HG02763 (cell line): ENCODE data around the gene GAMT.
"Not testable (repeated sequence)": the region's sequence is repeated elsewhere in the genome, so short reads cannot be mapped to it uniquely, and the experiment has no call there.

Experiments used
- ATAC-seq: cut with Tn5 transposase; IDR thresholded peaks from one replicate; pipeline ENCODE4 v1.9.1; 2021; ENCODE audit warnings: mild to moderate bottlenecking, moderate library complexity; ENCODE audit not compliant: unreplicated experiment

The GAMT gene

DNA sequence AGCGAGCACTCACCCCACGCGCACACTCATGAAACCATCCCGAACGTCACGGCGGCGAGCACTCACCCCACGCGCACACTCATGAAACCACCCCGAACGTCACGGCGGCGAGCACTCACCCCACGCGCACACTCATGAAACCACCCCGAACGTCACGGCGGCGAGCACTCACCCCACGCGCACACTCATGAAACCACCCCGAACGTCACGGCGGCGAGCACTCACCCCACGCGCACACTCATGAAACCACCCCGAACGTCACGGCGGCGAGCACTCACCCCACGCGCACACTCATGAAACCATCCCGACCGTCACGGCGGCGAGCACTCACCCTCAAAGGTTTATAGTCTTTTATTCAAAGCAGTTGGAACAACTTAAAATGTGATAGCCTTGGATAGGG, 18.7 kb upstream of the GAMT start:
- ATAC-seq, result not testable (repeated sequence)

DNA sequence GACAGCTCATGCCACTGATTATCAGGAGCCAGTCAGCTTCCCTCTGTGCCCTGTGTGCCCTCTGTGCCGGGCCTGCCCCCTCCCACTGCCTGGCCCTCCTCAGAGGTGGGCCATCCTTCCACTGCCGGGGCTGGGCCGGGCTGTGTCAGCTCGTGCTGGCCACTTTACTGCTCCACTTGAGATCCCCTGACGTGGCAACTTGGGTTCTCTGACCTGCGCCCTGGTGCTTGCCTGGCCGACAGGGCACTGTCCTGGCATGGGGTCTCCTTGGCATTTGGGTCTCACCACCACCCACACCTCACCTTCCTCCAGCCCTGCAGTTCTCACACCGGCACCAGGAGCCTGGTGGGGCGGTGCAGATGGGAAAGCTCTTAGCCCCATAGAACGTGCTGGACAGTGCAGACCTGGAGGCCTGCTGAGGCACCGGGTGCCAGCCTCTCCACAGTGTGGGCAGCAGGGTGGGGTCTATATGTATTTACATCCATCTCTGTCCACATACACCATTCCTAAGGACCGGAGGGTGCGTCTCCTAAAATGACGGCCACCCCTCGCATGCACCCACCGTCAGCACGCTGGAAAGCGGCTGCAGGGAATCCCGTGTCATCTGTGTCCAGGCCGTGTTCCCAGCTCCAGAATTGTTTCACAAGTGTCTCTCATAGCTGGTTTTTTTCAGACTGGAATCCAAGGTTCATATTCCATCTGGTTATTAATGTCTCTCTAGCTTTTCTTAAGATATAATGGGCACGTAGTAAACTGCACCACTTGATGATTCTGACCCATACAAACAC, 17.8 kb upstream of the GAMT start:
- ATAC-seq, result no peak

DNA sequence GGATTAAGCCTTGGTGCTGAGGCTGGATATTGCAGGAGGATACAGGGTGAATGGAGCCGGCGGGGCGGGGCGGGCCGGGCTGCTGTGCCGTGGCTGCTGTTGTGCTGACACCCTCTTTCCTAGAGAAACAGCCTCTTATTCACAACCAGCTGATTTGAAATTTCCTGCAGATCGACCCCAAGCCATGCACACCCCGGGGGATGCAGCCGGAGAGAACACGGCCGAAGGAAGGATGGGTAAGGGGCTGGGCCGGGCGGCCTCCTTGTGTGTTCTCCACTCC, 17.1 kb upstream of the GAMT start:
- no peak for ATAC-seq

DNA sequence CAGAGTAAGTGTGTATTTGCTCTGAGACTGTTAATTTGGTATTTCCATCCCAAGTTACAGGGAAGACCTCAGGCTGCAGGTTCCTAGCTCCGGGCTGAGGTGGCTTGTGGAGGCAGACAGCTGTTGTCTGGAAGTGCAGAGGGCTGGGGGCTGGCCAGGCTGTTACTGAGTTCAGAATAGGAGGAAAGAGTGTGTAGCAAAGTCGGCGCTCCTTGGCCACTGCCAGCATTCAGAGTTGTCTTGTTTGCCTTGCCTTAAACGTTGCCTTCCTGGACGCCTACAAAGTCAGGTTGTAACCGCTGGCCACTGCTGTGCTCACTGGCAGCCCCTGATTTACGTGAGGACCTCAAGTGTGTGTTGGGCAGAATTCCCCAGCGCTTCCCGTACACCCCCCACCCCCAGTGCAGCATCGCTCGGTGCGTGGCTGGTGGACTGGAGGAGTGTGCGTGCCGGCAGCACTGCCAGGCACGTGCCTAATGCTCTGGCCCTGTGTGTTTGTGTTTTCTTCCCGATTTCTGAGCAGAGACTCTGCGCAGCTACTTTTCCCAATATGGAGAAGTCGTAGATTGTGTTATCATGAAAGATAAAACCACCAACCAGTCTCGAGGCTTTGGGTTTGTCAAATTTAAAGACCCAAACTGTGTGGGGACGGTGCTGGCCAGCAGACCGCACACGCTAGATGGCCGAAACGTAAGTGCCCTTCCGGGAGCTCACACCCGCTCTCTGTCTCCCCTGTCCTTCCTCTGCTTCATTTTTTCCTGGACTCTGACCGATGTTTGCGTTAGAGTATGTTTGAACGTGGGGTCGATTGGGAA, 16.5 kb upstream of the GAMT start:
- no peak for ATAC-seq

DNA sequence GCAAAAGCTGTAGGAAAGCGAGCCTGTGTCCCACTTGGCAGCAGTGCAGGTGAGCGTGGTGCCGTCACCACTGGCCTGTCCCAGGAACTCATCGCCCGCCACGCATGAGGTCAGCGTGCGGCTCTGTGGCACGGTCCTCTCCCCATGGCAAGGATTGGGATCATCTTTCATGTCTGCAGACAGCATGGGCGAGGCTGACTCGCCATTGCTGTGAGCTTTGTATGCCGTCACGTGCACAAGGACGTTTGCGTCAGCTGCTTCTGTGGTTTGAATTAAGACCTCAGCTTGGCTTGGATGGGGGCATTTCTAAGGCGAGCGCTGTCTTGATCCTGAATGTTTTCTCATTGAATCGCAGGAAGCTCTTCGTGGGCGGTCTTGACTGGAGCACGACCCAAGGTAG, 15.8 kb upstream of the GAMT start:
- ATAC-seq, result no peak

DNA sequence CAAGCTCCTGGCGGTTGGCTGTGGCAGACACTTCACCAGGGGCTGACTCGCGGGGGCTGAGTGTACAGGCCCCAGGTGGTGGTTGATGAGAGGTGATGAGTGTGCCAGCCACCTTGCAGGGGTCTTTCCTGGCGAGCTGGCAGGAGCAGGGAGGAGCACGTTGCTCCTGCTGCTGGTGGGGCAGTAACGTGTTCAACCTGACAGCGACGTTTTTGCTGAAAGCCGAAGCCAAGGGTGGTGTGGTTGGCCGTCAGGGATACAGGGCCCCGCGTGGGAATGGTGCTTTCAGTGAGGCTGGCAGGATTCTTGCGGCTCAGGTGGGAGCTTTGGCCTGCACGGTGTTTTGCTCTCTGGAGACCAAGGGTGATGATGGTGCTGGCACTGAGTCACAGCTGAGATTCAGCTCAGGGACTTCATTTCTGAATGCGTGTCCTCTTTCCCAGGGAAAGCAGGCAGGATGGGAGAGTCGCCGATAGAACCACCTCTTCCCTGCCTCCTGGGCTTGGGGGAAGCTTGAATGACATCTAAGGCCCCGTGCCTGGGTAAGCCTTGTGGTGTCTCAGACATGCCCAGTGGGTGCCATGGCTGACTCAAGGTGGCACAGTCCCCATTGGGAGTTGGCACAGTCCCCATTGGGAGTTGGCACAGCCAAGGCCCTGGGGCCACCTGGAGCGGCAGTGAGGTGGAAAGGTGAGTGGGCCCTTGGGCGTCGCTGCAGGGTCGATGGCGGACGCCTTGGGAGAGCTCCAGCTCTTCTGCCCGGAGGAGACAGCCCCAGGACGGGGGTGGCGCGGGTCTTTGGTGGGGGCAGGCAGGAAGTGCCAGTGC, 14.9 kb upstream of the GAMT start:
- no peak for ATAC-seq

DNA sequence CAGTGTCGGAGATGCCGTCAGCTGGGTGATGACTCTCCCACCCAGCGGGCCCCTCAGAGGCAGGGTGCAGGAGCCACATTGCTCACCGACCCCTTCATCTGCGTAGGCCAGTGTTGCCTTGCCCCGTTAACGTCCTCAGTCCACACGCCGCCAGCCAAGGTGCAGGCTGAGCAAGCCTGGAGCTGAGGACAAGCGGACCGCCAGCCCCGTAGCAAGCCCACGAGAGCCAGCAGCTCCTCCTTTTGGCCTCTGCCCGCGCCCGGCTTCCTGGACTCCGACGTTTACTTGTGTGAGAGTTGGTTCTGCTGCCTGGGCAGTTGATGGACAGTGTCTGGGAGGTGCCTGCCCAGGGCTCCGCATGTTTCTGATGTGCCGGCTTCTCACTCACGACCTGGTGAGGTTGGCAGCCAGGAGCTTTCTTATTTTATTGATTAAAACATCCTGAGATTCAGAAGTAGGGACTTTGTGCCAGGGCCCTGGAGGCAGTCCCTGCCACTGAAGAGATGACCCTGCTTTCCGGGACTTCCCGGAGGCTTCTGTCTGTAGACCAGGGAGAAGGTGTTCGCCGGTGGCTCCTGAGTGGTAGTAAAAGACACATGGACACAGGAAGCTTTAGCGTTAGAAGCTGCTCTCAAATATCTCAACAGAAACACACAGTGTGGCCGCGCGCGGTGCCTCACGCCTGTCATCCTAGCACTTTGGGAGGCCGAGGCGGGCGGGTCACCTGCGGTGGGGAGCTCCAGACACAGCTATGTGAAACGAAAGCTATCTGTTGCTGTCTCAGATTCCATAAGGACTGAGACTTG, 11.9 kb upstream of the GAMT start:
- no peak for ATAC-seq

DNA sequence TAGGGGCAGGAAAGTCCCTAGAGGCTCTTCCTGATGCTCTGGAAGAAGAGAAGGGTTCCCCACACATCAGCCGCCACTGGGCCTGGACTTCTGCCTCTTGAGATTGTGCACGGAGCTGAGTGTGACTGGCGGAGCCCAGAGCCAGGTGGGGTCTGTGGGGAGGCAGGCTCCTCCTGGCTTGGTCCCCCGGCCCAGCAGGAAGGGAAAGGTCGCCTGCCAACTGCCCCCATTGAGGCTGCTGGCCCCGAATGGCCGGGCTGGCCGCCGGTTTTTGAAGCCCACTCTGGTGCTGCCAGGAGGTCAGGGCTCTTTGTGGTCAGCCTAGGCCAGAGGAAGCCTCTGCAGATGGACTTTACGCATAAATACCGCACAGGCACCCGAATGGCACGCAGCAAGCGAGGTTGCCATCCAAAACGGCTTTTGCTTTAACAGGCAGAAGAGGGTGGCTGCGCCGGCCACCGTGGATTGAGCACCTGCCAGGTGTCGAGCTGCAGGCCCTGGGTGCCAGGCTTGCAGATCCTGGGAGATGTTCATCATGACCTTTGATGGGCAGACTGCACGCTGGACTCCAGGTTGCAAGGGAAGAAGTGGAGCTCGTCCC, 11.1 kb upstream of the GAMT start:
- no peak for ATAC-seq

DNA sequence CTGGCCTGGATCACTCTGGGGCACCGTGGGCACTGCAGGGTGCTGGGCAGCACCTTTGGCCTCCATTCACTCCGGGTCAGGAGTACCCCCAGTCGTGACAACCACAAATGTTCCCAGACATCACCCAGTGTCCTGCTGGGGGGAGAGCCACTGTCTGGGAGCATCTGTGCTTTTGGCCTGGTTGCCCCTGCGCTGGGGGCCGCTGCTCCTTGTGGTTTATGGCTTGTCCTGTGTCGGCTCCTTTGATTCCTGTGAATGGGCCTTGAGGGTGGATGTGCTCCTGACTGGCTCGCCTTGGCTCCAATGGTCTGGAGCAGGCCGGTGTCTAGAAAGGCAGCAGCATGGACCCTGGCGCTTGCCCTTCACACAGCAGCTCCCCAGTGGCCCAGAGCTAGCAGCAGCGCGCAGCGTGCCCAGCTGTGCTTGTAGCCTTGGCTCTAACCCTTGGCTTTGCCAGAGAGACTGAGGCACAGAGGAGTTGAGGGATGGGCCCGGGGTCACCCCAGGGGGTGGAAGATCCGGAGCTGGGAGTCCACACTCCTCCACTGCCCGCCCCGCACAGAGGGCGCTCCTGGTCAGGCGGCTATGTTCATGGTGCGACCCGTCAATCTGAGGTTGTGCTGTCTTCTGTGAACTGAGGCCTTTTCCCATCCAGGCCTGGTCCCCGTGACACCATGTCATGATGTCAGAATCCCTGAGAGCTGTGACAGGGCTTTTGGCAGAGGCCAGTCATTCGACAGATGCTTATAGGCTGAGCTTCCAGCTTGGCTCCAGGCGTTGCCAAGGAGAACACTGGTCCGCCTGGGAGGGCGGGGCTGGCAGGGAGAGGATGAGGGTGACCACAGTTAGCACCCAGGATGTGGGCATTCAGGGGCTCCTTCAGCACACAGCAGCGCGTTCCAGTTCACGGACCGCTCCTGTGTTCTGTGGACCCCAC, 10.2 kb upstream of the GAMT start:
- no peak for ATAC-seq

DNA sequence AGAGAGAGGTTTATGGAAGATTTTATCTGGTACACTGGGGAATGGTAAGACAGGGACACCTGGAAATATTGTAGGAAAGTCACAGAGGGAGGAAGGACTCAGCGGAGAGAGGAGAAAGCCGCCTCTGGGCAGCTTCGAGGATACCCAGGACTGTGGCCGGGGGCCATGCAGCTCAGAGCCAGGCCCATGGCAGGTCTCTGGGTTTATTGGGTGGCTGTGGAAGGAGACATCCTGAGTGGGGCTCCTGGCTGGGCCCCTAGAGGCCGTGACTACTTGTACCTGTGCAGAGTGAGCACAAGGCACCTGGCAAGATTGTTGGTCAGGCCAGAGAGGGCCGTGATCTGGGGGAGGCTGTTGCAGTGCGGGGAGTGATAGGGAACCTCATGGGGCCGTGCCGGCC, 9.4 kb upstream of the GAMT start:
- no peak for ATAC-seq

DNA sequence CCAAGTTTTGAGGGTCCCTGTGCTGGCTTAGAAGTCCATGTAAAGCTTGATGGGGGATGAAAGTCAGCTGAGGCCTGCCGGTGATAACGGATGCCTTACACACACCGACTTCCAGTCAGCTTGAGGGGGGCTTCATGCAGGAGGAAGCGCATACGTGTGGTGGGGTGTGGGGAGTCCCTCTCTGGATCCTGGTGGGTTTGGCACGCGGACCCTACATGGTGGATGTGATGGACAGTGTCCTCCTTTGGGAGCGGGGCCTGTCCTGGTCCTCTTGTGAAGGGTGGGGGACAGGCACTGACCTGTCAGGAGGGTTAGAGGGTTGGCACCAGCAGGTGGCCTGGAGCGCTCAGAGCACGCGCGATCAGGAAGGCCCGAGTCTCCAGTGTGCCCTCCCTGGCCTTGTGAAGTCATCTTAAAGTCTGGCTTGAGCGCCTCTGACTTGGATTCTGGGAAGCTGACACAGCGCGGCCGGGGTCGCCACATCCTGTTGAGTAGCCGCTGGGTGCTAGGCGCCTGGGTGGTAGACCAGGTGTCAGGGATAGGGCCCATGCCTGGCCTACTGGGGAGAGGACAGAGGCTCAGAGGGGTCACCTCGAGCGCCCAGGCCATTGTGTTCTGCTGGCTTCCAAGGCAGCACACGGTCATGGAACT, 8.9 kb upstream of the GAMT start:
- ATAC-seq, result no peak

DNA sequence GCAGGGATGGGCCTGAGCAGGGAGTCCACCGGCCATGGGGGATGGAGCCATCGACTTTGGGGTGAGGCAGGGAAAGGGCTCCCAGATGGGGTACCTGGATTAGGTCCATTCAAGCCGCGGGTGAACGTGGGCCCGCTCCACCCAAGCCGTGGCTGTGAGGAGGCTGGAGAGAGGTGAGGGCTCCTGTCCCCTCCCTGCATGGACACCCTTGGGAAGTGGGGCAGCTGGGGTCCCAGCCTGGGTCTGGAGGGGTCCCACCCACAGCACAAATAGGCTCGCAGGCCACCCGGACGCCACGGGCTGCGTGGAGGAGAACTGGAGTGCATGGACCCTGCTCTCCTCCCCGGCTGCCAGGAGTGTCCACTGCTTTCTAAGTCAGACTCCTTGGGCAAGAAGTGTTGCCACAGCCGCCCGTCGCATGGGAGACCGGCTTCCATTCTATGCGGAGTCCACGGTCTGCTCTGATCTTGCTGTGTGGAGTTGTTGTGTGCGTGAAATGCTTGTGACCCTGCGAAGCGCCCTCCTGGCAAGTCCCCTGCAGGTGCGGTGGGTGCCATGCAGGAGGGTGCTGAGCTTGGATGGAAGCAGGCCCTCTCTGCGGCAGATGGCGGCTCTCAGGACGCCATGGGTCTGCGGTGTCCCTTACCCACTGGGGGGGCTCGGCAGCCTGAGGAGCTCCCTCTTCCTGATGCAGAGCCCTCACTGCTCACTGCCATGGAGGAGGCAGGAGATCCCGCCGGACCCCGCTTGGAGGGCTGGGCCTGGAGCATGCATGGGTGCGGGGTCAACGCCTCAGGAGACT, 8.1 kb upstream of the GAMT start:
- no peak for ATAC-seq

DNA sequence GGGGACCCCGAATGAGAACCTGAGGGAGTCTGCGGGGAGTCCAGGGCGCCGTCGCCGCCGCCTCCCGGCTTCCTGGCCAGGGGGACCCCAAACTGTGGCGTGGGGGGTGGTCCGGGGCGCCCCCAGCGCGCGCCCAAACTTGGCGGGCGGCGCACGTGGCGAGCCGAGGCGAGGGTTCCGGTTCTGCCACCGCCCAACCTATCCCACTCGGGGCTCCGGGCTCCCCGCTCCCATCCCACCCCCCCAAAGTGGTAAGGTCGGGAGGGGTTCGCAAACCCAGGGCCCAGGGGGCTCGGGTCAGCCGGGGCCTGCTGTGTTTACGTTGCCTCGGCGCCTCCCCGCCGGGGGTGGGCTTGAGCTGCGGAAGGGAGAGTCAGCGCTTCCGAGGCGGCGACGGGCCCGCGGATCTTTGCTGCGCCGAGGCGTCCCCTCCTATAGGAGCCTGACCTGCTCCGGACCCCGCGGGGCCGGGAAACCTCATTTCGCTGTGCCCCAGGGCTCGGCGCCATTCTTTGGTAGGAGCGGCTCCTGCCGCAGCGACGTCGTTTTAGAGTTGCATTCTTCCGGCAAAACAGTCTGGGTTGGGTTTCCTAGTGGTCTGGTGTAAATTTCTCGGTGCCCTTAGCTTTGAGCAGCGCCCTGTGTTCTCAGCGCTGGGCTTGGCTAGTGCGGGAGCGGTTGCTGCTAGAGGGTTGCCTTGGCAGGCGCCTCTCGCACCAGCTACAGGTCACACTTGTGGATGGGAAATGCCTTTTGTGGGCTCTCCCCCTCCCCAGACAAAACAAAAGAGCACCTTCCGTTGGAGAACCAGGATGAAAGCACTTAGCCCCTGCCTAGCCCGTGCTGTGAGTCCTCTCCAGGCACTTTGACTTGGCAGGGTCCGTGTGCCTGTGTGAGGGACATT, 7.2 kb upstream of the GAMT start:
- ATAC-seq, result no peak

DNA sequence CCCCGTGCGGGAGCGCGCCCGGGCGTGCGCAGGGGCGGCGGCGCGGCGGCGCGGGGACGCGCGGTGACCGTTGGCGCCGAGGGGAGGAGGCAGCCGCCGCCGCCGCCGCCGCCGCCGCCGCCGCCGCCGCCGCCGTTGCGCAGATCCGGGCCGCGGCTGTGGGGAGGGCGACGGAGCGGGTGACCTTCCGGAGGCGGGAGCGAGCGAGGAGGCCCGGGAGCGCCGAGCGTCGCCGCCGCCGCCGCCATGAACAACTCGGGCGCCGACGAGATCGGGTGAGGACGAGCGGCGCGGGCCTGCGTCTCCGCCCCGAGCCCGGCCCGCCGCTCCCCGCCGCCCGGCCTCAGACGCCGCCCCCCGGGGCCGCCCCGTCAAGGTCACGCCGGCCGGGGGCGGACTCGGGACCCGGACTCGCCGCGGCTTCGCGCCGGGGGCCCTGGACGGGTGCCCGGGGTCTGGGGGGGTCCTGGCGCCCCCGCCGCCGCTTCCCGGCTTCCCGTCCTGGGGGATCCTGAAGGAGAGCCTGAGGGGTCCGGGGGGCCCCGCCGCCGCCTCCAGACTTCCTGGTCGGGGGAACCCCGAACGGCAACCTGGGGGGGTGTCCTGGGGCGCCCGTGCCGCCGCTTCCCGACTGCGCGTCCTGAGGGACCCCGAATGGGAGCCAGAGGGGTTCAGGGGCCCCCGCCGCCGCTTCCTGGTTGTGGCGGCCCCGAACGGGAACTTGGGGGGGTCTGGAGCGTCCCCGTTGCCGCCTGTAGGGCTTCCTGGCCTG, 6.4 kb upstream of the GAMT start, which contains the start of gene DAZAP1:
Gene DAZAP1, plus strand, starts transcription at position 59 of the 772 bp plus-strand sequence. Its CDS starts 188 bp downstream, at position 247.
- ATAC-seq, result peak; percentile 20

DNA sequence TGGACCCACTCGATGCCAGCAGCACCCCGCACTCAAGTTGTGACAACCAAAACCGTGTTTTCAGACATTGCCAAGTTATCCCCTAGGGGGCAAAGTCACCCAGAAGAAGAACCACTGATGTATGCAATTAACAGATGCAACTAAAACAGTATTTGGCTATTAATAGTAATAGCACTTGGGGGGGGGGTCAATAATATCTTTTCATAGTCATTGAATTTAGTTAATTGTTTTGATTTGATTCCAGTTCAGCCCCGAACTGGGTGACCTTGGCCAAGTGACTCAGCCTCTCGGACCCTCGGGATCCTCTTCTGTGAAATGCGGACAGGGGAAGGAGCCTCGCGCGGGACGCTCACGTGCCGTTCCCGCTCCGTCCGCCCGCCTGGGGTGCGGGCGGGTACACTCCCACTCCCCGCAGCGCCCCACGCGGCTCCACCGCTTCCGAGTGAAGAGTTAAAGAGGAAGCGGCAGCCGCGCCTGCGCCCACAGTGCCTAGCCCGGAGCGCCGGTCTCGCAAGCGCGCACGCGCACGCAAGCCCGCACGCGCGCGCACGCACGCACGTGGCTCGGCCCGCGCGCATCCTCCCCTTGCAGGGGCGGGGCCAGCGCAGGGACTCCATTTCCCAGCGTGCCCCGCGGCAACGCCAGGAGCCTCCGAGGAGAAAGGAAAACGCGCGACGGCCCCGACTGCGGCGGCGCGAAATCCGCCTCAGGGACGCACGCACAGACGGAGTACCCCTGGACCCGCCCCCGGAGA, 5.6 kb upstream of the GAMT start:
- peak; percentile 80 for ATAC-seq
